SK-N-SH treated with all-trans-retinoic acid at 6 μM for 48 hours (cell line): ENCODE results near the gene SH3BP4.

Experiments used
- ATAC-seq: fragments of 200-7000 bp; cut with Tn5 transposase; 3 replicates; pipeline ENCODE4 v1.9.1; 2020; ENCODE audit warnings: mild to moderate bottlenecking, moderate library complexity
- ARNTL ChIP-seq: fragments of 450-650 bp; formaldehyde crosslinking; IDR thresholded peaks from 2 replicates; pipeline ENCODE4 v1.5.0; 2020; ENCODE audit warnings: low read depth, mild to moderate bottlenecking, moderate library complexity, borderline replicate concordance
- BACH2 ChIP-seq: fragments of 250-450 bp; sonication (Bioruptor Pico); IDR thresholded peaks from 2 replicates; pipeline ENCODE4 v1.9.0; 2021; ENCODE audit warnings: mild to moderate bottlenecking, borderline replicate concordance
- CREB5 ChIP-seq: fragments of 250-450 bp; sonication (Bioruptor Pico); IDR thresholded peaks from 2 replicates; pipeline ENCODE4 v1.5.1; 2020; ENCODE audit warnings: low read depth, mild to moderate bottlenecking, moderate library complexity
- ESRRG ChIP-seq: fragments of 250-450 bp; sonication (Bioruptor Pico); IDR thresholded peaks from 2 replicates; pipeline ENCODE4 v1.6.1; 2021; ENCODE audit warnings: mild to moderate bottlenecking
- GLIS3 ChIP-seq: fragments of 250-450 bp; sonication (Bioruptor Pico); IDR thresholded peaks from 2 replicates; pipeline ENCODE4 v1.5.0; 2020; ENCODE audit warnings: mild to moderate bottlenecking, moderate library complexity
- ISL1 ChIP-seq: fragments of 250-450 bp; sonication (Bioruptor Pico); IDR thresholded peaks from 2 replicates; pipeline ENCODE4 v2.1.2; 2022; ENCODE audit warnings: mild to moderate bottlenecking, moderate library complexity
- OSR1 ChIP-seq: fragments of 250-450 bp; sonication (Bioruptor Pico); IDR thresholded peaks from 2 replicates; pipeline ENCODE4 v1.8.0; 2022; ENCODE audit warnings: moderate library complexity, mild to moderate bottlenecking, inconsistent platforms
- PATZ1 ChIP-seq: fragments of 250-450 bp; sonication (Bioruptor Pico); IDR thresholded peaks from 2 replicates; pipeline ENCODE4 v1.8.0; 2020; ENCODE audit warnings: mild to moderate bottlenecking, moderate library complexity, borderline replicate concordance
- POU6F1 ChIP-seq: fragments of 250-450 bp; sonication (Bioruptor Pico); IDR thresholded peaks from 2 replicates; pipeline ENCODE4 v1.8.0; 2021; ENCODE audit warnings: low read depth, mild to moderate bottlenecking, moderate library complexity, borderline replicate concordance
- PPARA ChIP-seq: fragments of 250-450 bp; sonication (Bioruptor Pico); IDR thresholded peaks from 2 replicates; pipeline ENCODE4 v1.5.0; 2020; ENCODE audit warnings: mild to moderate bottlenecking, borderline replicate concordance
- RARB ChIP-seq: fragments of 250-450 bp; sonication (Bioruptor Pico); IDR thresholded peaks from 2 replicates; pipeline ENCODE4 v1.8.0; 2021; ENCODE audit warnings: mild to moderate bottlenecking, moderate library complexity
- TCF4 ChIP-seq: fragments of 250-450 bp; sonication (Bioruptor Pico); IDR thresholded peaks from 2 replicates; pipeline ENCODE4 v1.8.0; 2021; ENCODE audit warnings: mild to moderate bottlenecking, moderate library complexity, borderline replicate concordance
- TOX ChIP-seq: fragments of 250-450 bp; sonication (Bioruptor Pico); IDR thresholded peaks from 2 replicates; pipeline ENCODE4 v1.8.0; 2021; ENCODE audit warnings: mild to moderate bottlenecking, moderate library complexity, borderline replicate concordance
- TSHZ2 ChIP-seq: fragments of 250-450 bp; sonication (Bioruptor Pico); IDR thresholded peaks from 2 replicates; pipeline ENCODE4 v1.5.0; 2020; ENCODE audit warnings: mild to moderate bottlenecking, moderate library complexity
- ZFP3 ChIP-seq: fragments of 250-450 bp; sonication (Bioruptor Pico); IDR thresholded peaks from 2 replicates; pipeline ENCODE4 v1.5.0; 2020; ENCODE audit warnings: mild to moderate bottlenecking, moderate library complexity
- ZFP30 ChIP-seq: fragments of 450-650 bp; formaldehyde crosslinking; IDR thresholded peaks from 2 replicates; pipeline ENCODE4 v1.5.0; 2022; ENCODE audit warnings: mild to moderate bottlenecking, moderate library complexity
- ZNF70 ChIP-seq: fragments of 450-650 bp; formaldehyde crosslinking; IDR thresholded peaks from 2 replicates; pipeline ENCODE4 v1.5.0; 2020; ENCODE audit warnings: mild to moderate bottlenecking, moderate library complexity
- ZNF8 ChIP-seq: fragments of 450-650 bp; formaldehyde crosslinking; IDR thresholded peaks from 2 replicates; pipeline ENCODE4 v1.5.0; 2020; ENCODE audit warnings: mild to moderate bottlenecking, moderate library complexity

SH3BP4 gene

GRCh38 chr2:234913208-234913626, 38.6 kb upstream of the SH3BP4 start:
- ATAC-seq = no peak
- no peak for TF ChIP-seq ISL1 (CRISPR knock-in tag)
- TF ChIP-seq ARNTL (CRISPR knock-in tag) = no peak
- TF ChIP-seq TSHZ2 (CRISPR knock-in tag) = no peak
- no peak for TF ChIP-seq ESRRG (CRISPR knock-in tag)
- TF ChIP-seq ZNF70 (CRISPR knock-in tag) = no peak
- TF ChIP-seq POU6F1 (CRISPR knock-in tag) = no peak
- no peak for TF ChIP-seq ZNF8 (CRISPR knock-in tag)
- TF ChIP-seq PATZ1 = no peak
- TF ChIP-seq PPARA (CRISPR knock-in tag) = no peak
- TF ChIP-seq ZFP3 = no peak
- no peak for TF ChIP-seq BACH2 (CRISPR knock-in tag)
- no peak for TF ChIP-seq GLIS3 (CRISPR knock-in tag)
- no peak for TF ChIP-seq OSR1 (CRISPR knock-in tag)
- TF ChIP-seq CREB5 = no peak

- TF ChIP-seq PPARA (CRISPR knock-in tag) = no peak
- TF ChIP-seq GLIS3 (CRISPR knock-in tag) = no peak
- TF ChIP-seq TOX (CRISPR knock-in tag) = no peak
- TF ChIP-seq ZNF8 (CRISPR knock-in tag) = no peak
- TF ChIP-seq ESRRG (CRISPR knock-in tag) = no peak
- no peak for TF ChIP-seq BACH2 (CRISPR knock-in tag)
- no peak for TF ChIP-seq RARB (CRISPR knock-in tag)
- no peak for TF ChIP-seq ARNTL (CRISPR knock-in tag)
- no peak for TF ChIP-seq CREB5
- TF ChIP-seq TCF4 (CRISPR knock-in tag) = no peak
- no peak for TF ChIP-seq TSHZ2 (CRISPR knock-in tag)
- TF ChIP-seq OSR1 (CRISPR knock-in tag) = no peak
- no peak for TF ChIP-seq ZFP30 (CRISPR knock-in tag)
- no peak for ATAC-seq
Measured at GRCh38 chr2:234914371-234915154, 37.3 kb upstream of the SH3BP4 start.
